Activated CD4-positive, alpha-beta T cell treated with anti-CD3 and anti-CD28 coated beads for 48 hours (primary cell): ENCODE measurements around the gene WDR53.
"Not testable (repeated sequence)": the region's sequence is repeated elsewhere in the genome, so short reads cannot be mapped to it uniquely, and the experiment has no call there.

Experiments used
- DNase-seq: peaks from one replicate; pipeline ENCODE4 v3.0.0-alpha.2; 2020

The WDR53 gene

DNA sequence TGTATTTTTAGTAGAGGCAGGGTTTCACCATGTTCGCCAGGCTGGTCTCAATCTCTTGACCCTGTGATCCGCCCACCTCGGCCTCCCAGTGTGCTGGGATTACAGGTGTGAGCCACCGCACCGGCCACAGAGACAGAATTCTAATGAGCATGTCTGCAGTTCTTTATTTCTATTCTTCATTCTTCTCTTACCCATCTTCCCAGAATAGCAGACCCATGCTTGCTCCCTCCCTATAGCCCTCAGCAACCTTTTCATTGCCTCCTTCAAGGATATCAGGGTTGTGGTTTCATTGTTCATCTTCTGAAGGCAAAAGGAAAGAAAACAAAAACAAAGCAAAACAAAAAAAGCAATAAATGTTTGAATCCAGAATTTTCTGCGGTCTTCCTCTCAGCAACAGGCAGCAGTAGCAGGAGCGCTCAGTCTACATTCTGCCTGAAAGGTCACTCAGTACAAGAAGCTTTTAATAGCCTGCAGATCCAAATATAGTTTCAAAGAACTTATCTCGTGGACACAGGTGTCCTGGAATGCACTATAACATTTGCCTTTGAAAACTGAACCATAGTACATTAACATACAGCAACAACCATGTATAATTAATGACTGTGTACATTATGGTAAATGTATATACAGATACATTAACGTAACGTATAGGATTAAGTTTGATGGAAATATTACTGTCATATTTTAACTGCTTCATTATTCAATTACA lies 53.3 kb downstream of the WDR53 start, which contains the start of gene SMCO1:
TSS of gene SMCO1 (minus strand) at position 434 of the 709 bp plus-strand sequence. CDS start at position 297, 137 bp downstream.
- DNase-seq: no peak

DNA sequence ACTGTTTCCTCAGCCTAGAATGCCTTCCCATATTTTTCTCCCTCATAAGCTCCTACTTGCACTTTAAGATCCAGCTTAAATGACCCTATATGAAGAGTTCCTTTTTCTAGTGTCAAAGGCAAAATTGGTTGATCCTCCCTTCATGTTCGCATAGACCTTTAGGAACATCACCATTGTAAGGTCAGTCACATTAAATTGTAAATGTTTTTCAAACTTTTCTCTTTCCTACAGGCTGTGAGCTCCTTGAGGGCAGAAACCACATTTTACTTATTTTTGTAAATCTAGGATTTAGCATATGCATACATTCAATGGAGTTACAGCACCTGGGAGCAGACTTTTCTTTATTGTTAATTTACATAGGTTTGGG lies 54.0 kb downstream of the WDR53 start:
- DNase-seq: no peak

DNA sequence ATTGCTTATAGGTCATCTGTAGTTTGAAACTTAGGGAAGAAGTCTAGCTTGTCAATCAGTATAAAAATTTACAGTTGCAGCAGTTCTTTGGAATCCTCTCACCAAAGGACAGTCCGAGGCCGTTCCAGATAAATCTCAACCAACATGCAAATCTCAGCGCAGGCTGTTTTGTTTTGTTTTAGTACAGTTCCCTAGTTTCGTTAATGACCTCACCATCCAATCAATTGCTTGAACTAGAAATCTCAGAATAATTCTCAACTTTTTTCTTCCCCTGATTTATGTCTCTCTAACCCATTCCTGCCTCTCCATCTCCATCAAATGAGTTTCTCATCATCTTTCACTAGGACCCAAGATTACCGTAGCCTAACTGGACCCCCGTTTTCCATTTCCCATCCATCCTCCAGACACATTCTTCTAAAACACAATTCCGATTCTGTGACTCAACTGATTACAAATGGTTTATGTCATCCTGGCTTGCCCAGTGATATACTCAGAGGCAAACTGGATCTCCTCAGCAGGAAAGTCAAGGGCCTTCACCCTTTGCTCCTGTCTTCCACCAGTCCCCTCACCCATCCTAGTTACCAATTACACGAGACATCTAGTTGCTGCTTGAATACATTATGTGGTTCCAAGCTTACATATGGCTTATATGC lies 54.5 kb downstream of the WDR53 start:
- DNase-seq: no peak

- DNase-seq: not testable (repeated sequence)
Measured at GRCh38 chr3:196511646-196512425, 56.5 kb downstream of the WDR53 start.

- DNase-seq: not testable (repeated sequence)
Measured at GRCh38 chr3:196511108-196511507, 57.2 kb downstream of the WDR53 start.

GRCh38 chr3:196506687-196507086 lies 61.7 kb downstream of the WDR53 start:
- DNase-seq: no peak

DNA sequence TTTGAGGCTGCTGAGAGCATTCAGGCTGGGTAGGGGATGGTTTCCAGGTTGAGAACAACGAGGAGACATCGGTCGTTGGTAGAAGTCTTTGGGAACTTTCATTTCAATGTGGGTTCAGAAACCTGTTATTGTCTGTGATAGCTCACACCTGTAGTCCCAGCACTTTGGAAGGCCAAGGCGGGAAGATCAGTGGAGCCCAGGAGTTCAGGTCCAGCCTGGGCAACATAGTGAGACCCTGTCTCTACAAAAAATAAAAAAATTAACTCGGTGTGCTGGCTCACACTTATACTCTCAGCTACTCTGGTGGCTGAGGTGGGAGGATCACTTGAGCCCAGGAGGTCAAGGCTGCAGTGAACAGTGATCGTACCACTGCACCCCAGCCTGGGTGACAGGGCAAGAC lies 63.8 kb downstream of the WDR53 start:
- no peak for DNase-seq
